Bronchial epithelial cell (primary cell): ENCODE measurements around the gene PDIA5. TPM values are rescaled to one million over a fixed set of nuclear protein-coding genes. Genes with fewer than 3 reads are reported as not detected.

Experiments
- DNase-seq: peaks from one replicate; pipeline ENCODE4 v3.0.0-alpha.2; 2010; ENCODE audit warnings: low read depth
- FAIRE-seq: peaks from 2 replicates; lab custom pipeline; 2011; peaks lifted over from hg19 to GRCh38; lab: Jason Lieb, UNC
- H3K27me3 ChIP-seq: 2 replicates; pipeline ENCODE4 v1.5.1; 2011; ENCODE audit warnings: low read length; ENCODE audit not compliant: control insufficient read depth, insufficient read depth
- H3K36me3 ChIP-seq: 2 replicates; pipeline ENCODE4 v1.5.1; 2011; ENCODE audit warnings: low read length; ENCODE audit not compliant: control insufficient read depth, insufficient read depth
- H3K4me3 ChIP-seq: 2 replicates; pipeline ENCODE4 v1.5.1; 2011; ENCODE audit warnings: mild to moderate bottlenecking, low read depth, low read length, control low read depth
- total RNA-seq: library from RNA; depleted of rRNA; stranded (reverse); fragments of >200 nt; gene quantifications from 2 replicates; pipeline ENCODE4 v1.2.1, GENCODE V29; 2014
- TF ChIP-seq, protein P1 (sequence below): IDR thresholded peaks from 2 replicates; pipeline ENCODE4 v1.5.1; 2011; ENCODE audit warnings: mild to moderate bottlenecking, moderate library complexity, low read length, control low read depth, inconsistent platforms; ENCODE audit not compliant: insufficient read depth, severe bottlenecking

Gene PDIA5
- total RNA-seq, 1 donor from 2014 or later = 29.2 TPM

DNA sequence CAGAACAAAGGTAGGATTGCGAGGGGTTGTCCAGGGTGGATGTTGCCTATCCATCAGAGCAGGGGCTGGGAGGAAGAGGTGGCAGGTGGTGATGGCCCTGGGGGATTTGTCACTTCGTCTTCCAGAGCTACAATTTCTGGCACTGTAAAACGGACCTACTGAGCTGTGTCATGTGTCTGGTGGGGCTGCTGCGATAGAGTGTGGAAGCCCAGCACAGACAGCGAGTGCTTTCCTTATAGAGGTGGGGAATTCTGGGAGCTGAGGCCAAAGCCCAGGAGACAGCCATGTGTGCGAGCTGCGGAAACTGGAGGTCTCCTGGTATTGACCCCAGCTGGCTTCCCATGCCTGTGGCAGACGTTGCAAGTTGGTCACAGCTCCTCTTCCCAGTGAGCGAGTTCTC lies 73.7 kb downstream of the PDIA5 start:
- no peak overlapping the region for H3K4me3 ChIP-seq
- peaks cover 7% of the 10 kb centered on the region for H3K36me3 ChIP-seq
- FAIRE-seq (no peak), DNase-seq (no peak)
- no peaks in the 10 kb centered on the region for H3K27me3 ChIP-seq
- TF ChIP-seq, protein P1, sequence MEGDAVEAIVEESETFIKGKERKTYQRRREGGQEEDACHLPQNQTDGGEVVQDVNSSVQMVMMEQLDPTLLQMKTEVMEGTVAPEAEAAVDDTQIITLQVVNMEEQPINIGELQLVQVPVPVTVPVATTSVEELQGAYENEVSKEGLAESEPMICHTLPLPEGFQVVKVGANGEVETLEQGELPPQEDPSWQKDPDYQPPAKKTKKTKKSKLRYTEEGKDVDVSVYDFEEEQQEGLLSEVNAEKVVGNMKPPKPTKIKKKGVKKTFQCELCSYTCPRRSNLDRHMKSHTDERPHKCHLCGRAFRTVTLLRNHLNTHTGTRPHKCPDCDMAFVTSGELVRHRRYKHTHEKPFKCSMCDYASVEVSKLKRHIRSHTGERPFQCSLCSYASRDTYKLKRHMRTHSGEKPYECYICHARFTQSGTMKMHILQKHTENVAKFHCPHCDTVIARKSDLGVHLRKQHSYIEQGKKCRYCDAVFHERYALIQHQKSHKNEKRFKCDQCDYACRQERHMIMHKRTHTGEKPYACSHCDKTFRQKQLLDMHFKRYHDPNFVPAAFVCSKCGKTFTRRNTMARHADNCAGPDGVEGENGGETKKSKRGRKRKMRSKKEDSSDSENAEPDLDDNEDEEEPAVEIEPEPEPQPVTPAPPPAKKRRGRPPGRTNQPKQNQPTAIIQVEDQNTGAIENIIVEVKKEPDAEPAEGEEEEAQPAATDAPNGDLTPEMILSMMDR = no peak

DNA sequence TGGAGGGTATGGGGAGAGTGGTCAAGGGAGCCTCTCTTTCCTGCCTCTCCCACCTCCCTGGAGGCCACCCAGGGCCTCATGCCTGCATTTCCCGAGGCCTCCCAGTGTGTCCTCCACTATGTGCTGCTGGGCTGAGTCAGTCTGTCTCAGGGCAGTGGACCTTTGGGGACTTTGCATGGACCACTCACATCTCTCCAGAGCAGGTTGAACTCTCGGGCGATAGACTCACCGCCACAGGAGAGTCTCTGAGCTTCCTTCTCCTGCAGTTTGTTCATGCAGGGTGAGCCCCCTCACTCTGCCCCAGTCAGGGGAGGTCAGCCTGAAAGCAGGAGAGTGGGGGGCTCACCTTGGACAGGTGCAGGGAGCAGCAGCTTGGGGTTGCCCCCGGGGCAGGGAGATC lies 74.5 kb downstream of the PDIA5 start:
- DNase-seq = no peak
- Histone ChIP-seq H3K4me3 (no peak overlapping the region), H3K27me3 (no peaks in the 10 kb centered on the region), H3K36me3 (peaks cover 10% of the 10 kb centered on the region)
- TF ChIP-seq, protein P1 = no peak
- no peak for FAIRE-seq

DNA sequence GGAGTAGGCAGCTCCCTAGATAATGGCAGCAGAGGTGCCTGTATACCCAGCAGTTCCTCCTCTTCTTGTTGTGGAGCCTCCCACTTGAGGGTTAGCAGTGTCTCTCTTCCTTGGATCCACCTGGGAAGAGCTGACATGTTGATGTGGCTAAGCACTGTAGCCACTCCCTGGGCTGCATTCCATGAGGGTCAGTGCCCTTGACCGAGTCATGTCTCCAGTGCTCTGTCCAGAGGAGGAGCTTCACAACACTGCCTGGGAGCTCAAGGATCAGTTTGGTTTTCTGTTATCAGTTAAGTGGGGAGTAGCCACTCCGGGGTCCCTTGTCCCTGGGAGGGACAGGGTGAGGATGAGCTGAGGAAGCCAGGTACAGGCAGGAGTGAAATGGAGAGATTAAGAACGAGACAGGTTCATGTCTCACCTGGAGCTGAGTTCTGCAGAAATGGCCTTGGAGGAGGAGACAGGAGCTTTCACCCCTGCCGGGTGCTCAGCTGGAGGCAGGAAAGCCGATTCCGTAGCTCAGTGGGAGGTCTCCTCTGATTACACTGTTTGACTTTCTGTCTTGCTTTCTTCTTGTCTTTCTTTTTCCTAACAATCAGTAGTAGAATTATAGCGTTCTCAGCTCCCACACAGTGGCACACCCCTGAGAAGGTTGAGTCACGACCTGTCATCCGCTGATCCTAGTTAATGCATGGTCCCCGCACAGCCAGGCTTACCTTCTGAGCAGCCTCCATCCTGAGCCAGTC lies 77.0 kb downstream of the PDIA5 start:
- no peaks in the 10 kb centered on the region for H3K27me3 ChIP-seq
- DNase-seq (peak; percentile 13), FAIRE-seq (no peak)
- H3K4me3 ChIP-seq = no peak overlapping the region
- H3K36me3 ChIP-seq = peaks cover 13% of the 10 kb centered on the region
- TF ChIP-seq, protein P1 = no peak

DNA sequence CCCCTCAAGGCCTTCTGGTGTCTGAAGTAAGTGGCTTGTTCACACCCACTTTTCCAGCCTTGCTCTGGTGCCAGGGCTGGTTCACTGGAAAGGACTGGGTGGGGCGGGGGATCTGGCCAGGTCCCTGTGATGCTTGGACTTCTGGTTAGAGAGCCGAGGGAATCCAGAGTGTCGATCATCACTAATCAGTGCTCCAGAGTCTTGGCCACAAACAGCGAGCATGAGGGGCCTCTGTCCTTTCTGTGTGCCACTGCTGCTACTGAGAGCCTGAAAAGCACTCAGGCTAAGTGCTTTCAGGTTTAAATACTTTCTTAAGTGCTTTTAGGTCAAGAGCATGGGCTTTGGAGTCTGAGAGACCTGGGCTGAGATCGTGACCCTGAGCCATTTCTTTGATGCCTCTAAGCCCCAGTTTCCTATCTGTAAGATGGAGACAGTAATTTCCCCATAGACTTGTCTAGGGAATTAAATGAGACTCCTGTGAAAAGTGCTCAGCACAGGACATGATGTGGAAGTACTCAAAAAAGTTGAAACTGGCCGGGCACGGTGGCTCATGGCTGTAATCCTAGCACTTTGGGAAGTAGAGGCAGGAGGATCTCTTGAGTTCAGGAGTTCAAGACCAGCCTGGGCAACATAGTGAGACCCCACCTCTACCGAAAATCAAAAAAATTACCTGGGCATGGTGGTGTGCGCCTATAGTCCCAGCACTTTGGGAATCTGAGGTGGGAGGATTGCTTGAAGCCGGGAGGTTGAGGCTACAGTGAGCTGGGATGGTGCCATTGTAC lies 81.1 kb downstream of the PDIA5 start:
- no peak for DNase-seq
- peaks cover 26% of the 10 kb centered on the region for H3K36me3 ChIP-seq
- TF ChIP-seq, protein P1 = no peak
- no peaks in the 10 kb centered on the region for H3K27me3 ChIP-seq
- no peak for FAIRE-seq
- H3K4me3 ChIP-seq = no peak overlapping the region

DNA sequence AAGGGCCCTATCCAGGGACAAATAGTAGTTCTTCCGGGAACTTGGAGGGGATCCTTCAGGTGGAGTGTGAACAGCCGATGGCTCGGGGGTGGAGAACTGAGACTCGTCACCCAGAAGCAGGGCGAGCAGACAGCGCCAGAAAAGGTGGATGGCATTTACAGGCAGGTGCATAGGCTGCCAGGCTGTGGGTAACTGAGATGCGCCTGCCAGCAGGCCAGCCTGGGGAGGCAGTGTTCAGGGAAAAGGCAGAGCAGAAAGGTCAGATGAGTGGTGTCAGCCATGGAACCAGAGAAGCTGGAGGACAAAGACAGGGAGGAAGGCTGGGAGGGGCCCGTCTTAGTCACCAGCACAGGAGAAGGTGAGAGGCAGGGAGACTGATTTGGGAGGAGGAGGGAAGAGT lies 81.9 kb downstream of the PDIA5 start:
- H3K4me3 ChIP-seq = no peak overlapping the region
- TF ChIP-seq, protein P1 = no peak
- DNase-seq (no peak), FAIRE-seq (no peak)
- no peaks in the 10 kb centered on the region for H3K27me3 ChIP-seq
- H3K36me3 ChIP-seq = peaks cover 25% of the 10 kb centered on the region
